ENCODE measurements around the gene NEDD4L. TPM values are rescaled to one million over a fixed set of nuclear protein-coding genes. Genes with fewer than 3 reads are reported as not detected.

Gene NEDD4L
- total and polyA plus RNA-seq, 7 donors = 52.0 to 104 (median 57.4) TPM

- WGBS, 2 donors = 15 to 37% methylated on average over 4 of the region's 4 CpGs
- Histone ChIP-seq H3K4me1 (peaks cover 0 to 26% (median 15%) of the 10 kb centered on the region in 4 donors), H3K9me3 (no peaks in the 10 kb centered on the region), H3K27me3 (no peaks in the 10 kb centered on the region), H3K36me3 (no peaks in the 10 kb centered on the region), H3K27ac (no peak overlapping the region), H3K4me3 (no peak overlapping the region)
- TF ChIP-seq, protein P1, sequence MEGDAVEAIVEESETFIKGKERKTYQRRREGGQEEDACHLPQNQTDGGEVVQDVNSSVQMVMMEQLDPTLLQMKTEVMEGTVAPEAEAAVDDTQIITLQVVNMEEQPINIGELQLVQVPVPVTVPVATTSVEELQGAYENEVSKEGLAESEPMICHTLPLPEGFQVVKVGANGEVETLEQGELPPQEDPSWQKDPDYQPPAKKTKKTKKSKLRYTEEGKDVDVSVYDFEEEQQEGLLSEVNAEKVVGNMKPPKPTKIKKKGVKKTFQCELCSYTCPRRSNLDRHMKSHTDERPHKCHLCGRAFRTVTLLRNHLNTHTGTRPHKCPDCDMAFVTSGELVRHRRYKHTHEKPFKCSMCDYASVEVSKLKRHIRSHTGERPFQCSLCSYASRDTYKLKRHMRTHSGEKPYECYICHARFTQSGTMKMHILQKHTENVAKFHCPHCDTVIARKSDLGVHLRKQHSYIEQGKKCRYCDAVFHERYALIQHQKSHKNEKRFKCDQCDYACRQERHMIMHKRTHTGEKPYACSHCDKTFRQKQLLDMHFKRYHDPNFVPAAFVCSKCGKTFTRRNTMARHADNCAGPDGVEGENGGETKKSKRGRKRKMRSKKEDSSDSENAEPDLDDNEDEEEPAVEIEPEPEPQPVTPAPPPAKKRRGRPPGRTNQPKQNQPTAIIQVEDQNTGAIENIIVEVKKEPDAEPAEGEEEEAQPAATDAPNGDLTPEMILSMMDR (IDR thresholded peaks at IDR 0.05) = no peak
- no peak for TF ChIP-seq POLR2AphosphoS5 (IDR thresholded peaks at IDR 0.05)
- TF ChIP-seq EP300 (IDR thresholded peaks at IDR 0.05) = no peak
- TF ChIP-seq POLR2A (IDR thresholded peaks at IDR 0.05) = no peak
- no peak for DNase-seq
- intact Hi-C loops (cut with DNase I) = loop anchor here (2.0 to 10.0 kb wide), 5 partner anchors 159 to 726 kb away; no protein-coding TSS in a partner anchor
These were observed 2.4 kb upstream of the NEDD4L start for GRCh38 chr18:58041633-58042032.

DNA sequence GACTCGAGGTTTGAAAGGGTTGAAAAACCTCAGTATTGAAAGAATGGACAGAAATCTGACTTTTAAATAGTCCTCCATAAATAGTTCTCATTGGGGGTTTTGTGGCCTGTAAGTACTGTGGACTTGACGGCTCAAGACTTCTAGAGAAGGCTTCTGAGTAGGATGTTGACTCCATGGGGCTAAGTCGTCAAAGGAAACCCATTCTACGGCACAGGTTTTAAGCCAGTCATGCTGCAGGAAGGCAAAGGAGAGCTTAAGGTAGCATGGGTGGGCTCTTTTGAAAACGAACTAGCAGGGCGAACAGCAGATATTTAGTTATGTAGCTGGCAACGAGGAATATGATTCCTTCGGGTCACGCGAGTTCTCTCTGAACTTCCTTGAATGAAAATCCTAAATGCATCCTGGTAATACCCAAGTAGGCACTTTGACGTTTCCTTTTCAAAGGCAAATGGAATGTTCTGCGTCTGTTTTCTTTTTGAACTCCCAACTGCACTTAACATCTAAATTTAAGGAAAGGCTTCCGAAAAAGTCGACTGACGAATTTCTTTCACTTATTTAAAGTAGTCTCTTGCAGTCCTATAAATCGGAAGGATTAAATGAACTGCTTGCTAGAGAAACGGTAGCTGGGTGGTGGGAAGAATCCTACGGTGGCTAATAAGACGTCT, 1.1 kb upstream of the NEDD4L start:
- peak overlapping the region; percentile 75 to 90 (median 87) for H3K27ac ChIP-seq
- no peaks in the 10 kb centered on the region for H3K27me3 ChIP-seq
- DNase-seq = no peak
- H3K9me3 ChIP-seq = no peaks in the 10 kb centered on the region
- no peak for TF ChIP-seq POLR2A (IDR thresholded peaks at IDR 0.05)
- no peak for TF ChIP-seq POLR2AphosphoS5 (IDR thresholded peaks at IDR 0.05)
- TF ChIP-seq EP300 (IDR thresholded peaks at IDR 0.05) = no peak
- TF ChIP-seq, protein P1 (IDR thresholded peaks at IDR 0.05) = no peak
- H3K4me3 ChIP-seq = peak overlapping the region; percentile 50 to 83 (median 78)
- no peaks in the 10 kb centered on the region for H3K36me3 ChIP-seq
- intact Hi-C loops (cut with DNase I) = loop anchor here (1.0 to 10.0 kb wide), 7 partner anchors 79 to 724 kb away; no protein-coding TSS in a partner anchor
- WGBS, 2 donors = 8 to 10% methylated on average over 19 of the region's 19 CpGs
- peaks cover 0 to 34% (median 22%) of the 10 kb centered on the region in 4 donors for H3K4me1 ChIP-seq

- peak overlapping the region; percentile 75 to 90 (median 87) for H3K27ac ChIP-seq
- H3K27me3 ChIP-seq = no peaks in the 10 kb centered on the region
- WGBS, 2 donors = 0 to 1% methylated on average over 94 of the region's 94 CpGs
- peaks cover 0 to 34% (median 22%) of the 10 kb centered on the region in 4 donors for H3K4me1 ChIP-seq
- peak overlapping the region; percentile 50 to 83 (median 78) for H3K4me3 ChIP-seq
- TF ChIP-seq, protein P1 (IDR thresholded peaks at IDR 0.05) = peak in 1 of 4 experiments; percentile 11
- TF ChIP-seq POLR2A (IDR thresholded peaks at IDR 0.05) = no peak
- DNase-seq = peak; percentile 76
- H3K36me3 ChIP-seq = no peaks in the 10 kb centered on the region
- no peaks in the 10 kb centered on the region for H3K9me3 ChIP-seq
- intact Hi-C loops (cut with DNase I) = loop anchor here (5.0 to 10.0 kb wide), 6 partner anchors 162 to 723 kb away; partner anchors contain the start of gene NARS1
These were observed 580 bp downstream of the NEDD4L start for GRCh38 chr18:58044370-58045241.

GRCh38 chr18:58045242-58046092, 1.4 kb downstream of the NEDD4L start:
- WGBS, 2 donors = 2 to 3% methylated on average over 33 of the region's 33 CpGs
- peak overlapping the region; percentile 75 to 90 (median 87) for H3K27ac ChIP-seq
- DNase-seq = no peak
- H3K36me3 ChIP-seq = no peaks in the 10 kb centered on the region
- intact Hi-C loops (cut with DNase I) = loop anchor here (5.0 to 10.0 kb wide), 3 partner anchors 209 to 423 kb away; partner anchors contain the start of gene NARS1
- no peaks in the 10 kb centered on the region for H3K27me3 ChIP-seq
- peak overlapping the region; percentile 50 to 83 (median 78) for H3K4me3 ChIP-seq
- H3K4me1 ChIP-seq = peaks cover 0 to 34% (median 22%) of the 10 kb centered on the region in 4 donors
- H3K9me3 ChIP-seq = no peaks in the 10 kb centered on the region
- TF ChIP-seq, protein P1 (IDR thresholded peaks at IDR 0.05) = no peak
- TF ChIP-seq POLR2A (IDR thresholded peaks at IDR 0.05) = no peak
- no peak for TF ChIP-seq POLR2AphosphoS5 (IDR thresholded peaks at IDR 0.05)
- TF ChIP-seq EP300 (IDR thresholded peaks at IDR 0.05) = no peak

All from sigmoid colon (tissue), 7 donors.